Panc1 (cell line): ENCODE data around the gene FSTL4. TPM values are rescaled to one million over a fixed set of nuclear protein-coding genes. Genes with fewer than 3 reads are reported as not detected.

Experiments used
- ATAC-seq: fragments of 200-7000 bp; cut with Tn5 transposase; 2 replicates; pipeline ENCODE4 v1.9.1; 2020; ENCODE audit warnings: mild to moderate bottlenecking, moderate library complexity
- BruUV-seq: library from RNA; stranded (reverse); fragments of 400-500 nt; replicated peaks from 2 replicates; lab custom pipeline; 2021; lab: Mats Ljungman, UMichigan
- CTCF ChIA-PET: fragments of 300-600 bp; sonication (Branson Sonifier 250); formaldehyde crosslinking; loops from one replicate; lab custom pipeline; 2022; ENCODE audit warnings: antibody characterized with exemption; lab: Charles Lee
- POLR2A ChIA-PET: fragments of 300-600 bp; sonication (Branson Sonifier 250); formaldehyde crosslinking; loops from one replicate; lab custom pipeline; 2022; ENCODE audit warnings: antibody characterized with exemption; lab: Charles Lee
- DNase-seq: peaks from one replicate; pipeline ENCODE4 v3.0.0-alpha.2; 2010; ENCODE audit warnings: low read depth, low spot score
- H3K27ac ChIP-seq: 2 replicates; pipeline ENCODE4 v1.5.1; 2011; ENCODE audit warnings: mild to moderate bottlenecking, low read length, inconsistent platforms
- H3K27me3 ChIP-seq: fragments of 200-500 bp; sonication (Bioruptor generic); 2 replicates; pipeline ENCODE4 v1.6.0; 2014; ENCODE audit warnings: low read length, inconsistent platforms; ENCODE audit not compliant: control insufficient read depth, insufficient read depth
- H3K36me3 ChIP-seq: fragments of 200-500 bp; sonication (Bioruptor generic); 2 replicates; pipeline ENCODE4 v1.5.1; 2014; ENCODE audit warnings: inconsistent platforms, mild to moderate bottlenecking, low read length, moderate library complexity; ENCODE audit not compliant: control insufficient read depth, insufficient read depth
- H3K4me1 ChIP-seq: 2 replicates; pipeline ENCODE4 v1.5.1; 2011; ENCODE audit warnings: inconsistent platforms, mild to moderate bottlenecking, low read length, moderate library complexity; ENCODE audit not compliant: control insufficient read depth, insufficient read depth
- H3K4me3 ChIP-seq, 2 experiments: 2 replicates each; pipeline ENCODE4 v1.5.1; 2011 to 2012; ENCODE audit warnings: low read depth in 2 of 2, low read length in 2 of 2, mild to moderate bottlenecking in 2 of 2, inconsistent platforms in 1 of 2, moderate library complexity in 1 of 2
- H3K9me3 ChIP-seq: fragments of 200-500 bp; sonication (Bioruptor generic); 2 replicates; pipeline ENCODE4 v1.5.1; 2014; ENCODE audit warnings: low read depth, mild to moderate bottlenecking, inconsistent platforms, low read length, moderate library complexity; ENCODE audit not compliant: control insufficient read depth, insufficient read depth
- POLR2AphosphoS5 ChIP-seq: IDR thresholded peaks from 2 replicates; pipeline ENCODE4 v1.6.1; 2012; ENCODE audit warnings: mild to moderate bottlenecking, low read depth, low read length, moderate library complexity
- REST ChIP-seq, 2 experiments: IDR thresholded peaks; 2 replicates each; pipeline ENCODE4 v1.6.1; 2011 to 2012; ENCODE audit warnings: low read depth in 2 of 2, control low read depth in 1 of 2, low read length in 1 of 2, mild to moderate bottlenecking in 1 of 2, moderate library complexity in 1 of 2; ENCODE audit not compliant: insufficient read depth in 1 of 2
- SIN3A ChIP-seq: IDR thresholded peaks from 2 replicates; pipeline ENCODE4 v1.6.1; 2012; ENCODE audit warnings: low read depth, mild to moderate bottlenecking, low read length, moderate library complexity, borderline replicate concordance; ENCODE audit not compliant: insufficient read depth
- TCF7L2 ChIP-seq: IDR thresholded peaks from 2 replicates; pipeline ENCODE4 v1.6.1; 2011; ENCODE audit warnings: mild to moderate bottlenecking, low read depth, low read length, inconsistent platforms
- in situ Hi-C: cut with HindIII; loops from 2 replicates; pipeline ENCODE4 v1.10.0; 2016; ENCODE audit warnings: low sequenced_read_pairs, low pct_unique_long_range_greater_than_20kb
- intact Hi-C: fragments of 100-400 bp; cut with micrococcal nuclease; formaldehyde crosslinking; loops from one replicate; pipeline ENCODE4 v1.10.0; 2022; ENCODE audit not compliant: unreplicated experiment
- total RNA-seq: library from RNA; stranded (reverse); gene quantifications from one replicate; pipeline ENCODE4 v1.2.1, GENCODE V29; 2021; ENCODE audit not compliant: unreplicated experiment
- TF ChIP-seq, protein P1 (sequence below): fragments of 450-650 bp; IDR thresholded peaks from 2 replicates; pipeline ENCODE4 v1.5.1; 2017; ENCODE audit warnings: mild to moderate bottlenecking

FSTL4 gene
- total RNA-seq, 1 experiment from 2014 or later: 0.18 TPM

DNA sequence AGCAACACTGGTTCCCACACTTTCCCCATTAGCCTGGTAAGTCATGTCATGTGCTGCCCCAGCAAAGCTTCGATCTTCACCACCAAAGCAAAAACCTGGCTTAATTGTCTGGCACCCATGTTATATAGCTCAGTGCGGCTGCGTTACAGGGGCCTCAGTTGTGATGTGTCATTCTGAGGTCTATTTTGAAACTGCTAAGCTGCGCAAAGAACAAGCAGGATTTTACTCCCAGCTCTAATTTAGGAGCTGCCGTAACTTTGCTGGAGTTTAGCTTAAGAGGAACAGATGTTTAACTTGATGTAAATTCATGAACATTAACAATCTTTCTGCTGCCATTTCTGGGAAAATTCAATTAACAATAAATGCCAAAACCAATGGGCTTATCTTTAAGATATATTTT lies 286.5 kb downstream of the FSTL4 start:
- Histone ChIP-seq H3K36me3 (no peaks in the 10 kb centered on the region), H3K9me3 (no peaks in the 10 kb centered on the region), H3K27ac (no peak overlapping the region), H3K4me3 (no peak overlapping the region), H3K27me3 (no peaks in the 10 kb centered on the region), H3K4me1 (no peaks in the 10 kb centered on the region)
- ATAC-seq (no peak), DNase-seq (no peak)
- ChIA-PET POLR2A (no interaction called here), CTCF (no interaction called here)
- no TSS peak for BruUV-seq
- in situ Hi-C loops: no loop called here
- intact Hi-C loops: no loop called here
- TF ChIP-seq POLR2AphosphoS5 (no peak), REST (IDR thresholded peaks at IDR 0.05; ENCODE audit: insufficient read depth in 1 of 2, low read depth in 2 of 2, low read length in 1 of 2) (no peak), SIN3A (no peak), TCF7L2 (no peak)
- TF ChIP-seq, protein P1, sequence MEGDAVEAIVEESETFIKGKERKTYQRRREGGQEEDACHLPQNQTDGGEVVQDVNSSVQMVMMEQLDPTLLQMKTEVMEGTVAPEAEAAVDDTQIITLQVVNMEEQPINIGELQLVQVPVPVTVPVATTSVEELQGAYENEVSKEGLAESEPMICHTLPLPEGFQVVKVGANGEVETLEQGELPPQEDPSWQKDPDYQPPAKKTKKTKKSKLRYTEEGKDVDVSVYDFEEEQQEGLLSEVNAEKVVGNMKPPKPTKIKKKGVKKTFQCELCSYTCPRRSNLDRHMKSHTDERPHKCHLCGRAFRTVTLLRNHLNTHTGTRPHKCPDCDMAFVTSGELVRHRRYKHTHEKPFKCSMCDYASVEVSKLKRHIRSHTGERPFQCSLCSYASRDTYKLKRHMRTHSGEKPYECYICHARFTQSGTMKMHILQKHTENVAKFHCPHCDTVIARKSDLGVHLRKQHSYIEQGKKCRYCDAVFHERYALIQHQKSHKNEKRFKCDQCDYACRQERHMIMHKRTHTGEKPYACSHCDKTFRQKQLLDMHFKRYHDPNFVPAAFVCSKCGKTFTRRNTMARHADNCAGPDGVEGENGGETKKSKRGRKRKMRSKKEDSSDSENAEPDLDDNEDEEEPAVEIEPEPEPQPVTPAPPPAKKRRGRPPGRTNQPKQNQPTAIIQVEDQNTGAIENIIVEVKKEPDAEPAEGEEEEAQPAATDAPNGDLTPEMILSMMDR: no peak

DNA sequence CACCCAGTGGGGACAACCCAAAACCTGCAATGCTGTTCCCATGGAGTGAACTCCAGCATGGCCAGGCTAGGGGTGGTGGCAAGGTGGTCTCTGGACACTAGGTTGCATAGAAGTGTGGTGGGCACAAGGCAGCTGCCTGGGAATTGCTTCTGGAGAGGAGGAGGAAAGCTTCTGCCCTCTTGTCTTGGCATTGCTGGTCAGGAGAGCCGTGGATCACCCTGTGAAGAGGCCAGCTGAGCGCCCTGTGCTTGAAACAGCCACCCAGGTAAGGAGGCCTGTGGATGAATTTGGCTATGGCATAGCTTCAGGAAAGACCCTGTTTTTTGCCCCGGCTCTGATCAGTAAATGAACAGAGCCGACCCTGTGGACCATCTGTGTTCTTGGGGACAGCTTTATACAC lies 287.4 kb downstream of the FSTL4 start:
- no peaks in the 10 kb centered on the region for H3K27me3 ChIP-seq
- no peak overlapping the region for H3K27ac ChIP-seq
- H3K4me3 ChIP-seq: no peak overlapping the region
- TF ChIP-seq POLR2AphosphoS5: no peak
- no peak for TF ChIP-seq REST (IDR thresholded peaks at IDR 0.05; ENCODE audit: insufficient read depth in 1 of 2, low read depth in 2 of 2, low read length in 1 of 2)
- TF ChIP-seq, protein P1: no peak
- no peak for TF ChIP-seq SIN3A
- no peak for TF ChIP-seq TCF7L2
- POLR2A ChIA-PET: no interaction called here
- ATAC-seq (no peak), DNase-seq (no peak)
- in situ Hi-C loops: no loop called here
- intact Hi-C loops: no loop called here
- BruUV-seq: no TSS peak
- H3K9me3 ChIP-seq: no peaks in the 10 kb centered on the region
- no peaks in the 10 kb centered on the region for H3K4me1 ChIP-seq
- CTCF ChIA-PET: no interaction called here
- no peaks in the 10 kb centered on the region for H3K36me3 ChIP-seq
